H1 (cell line): Measurements from ENCODE around the gene PTBP3. TPM values are rescaled to one million over a fixed set of nuclear protein-coding genes. Genes with fewer than 3 reads are reported as not detected.

ENCODE experiments used
- CTCF ChIA-PET: fragments of 300-600 bp; sonication (Branson Sonifier 250); formaldehyde crosslinking; loops from one replicate; lab custom pipeline; 2021; ENCODE audit not compliant: partially characterized antibody; lab: Charles Lee
- POLR2A ChIA-PET: fragments of 300-600 bp; sonication (Branson Sonifier 250); formaldehyde crosslinking; loops from one replicate; lab custom pipeline; 2021; ENCODE audit warnings: inconsistent platforms; ENCODE audit not compliant: partially characterized antibody; lab: Charles Lee
- DNase-seq, 2 experiments: peaks; one replicate each; pipeline versions ENCODE4 v3.0.0 to v3.0.0-alpha.2; 2010 to 2022; ENCODE audit warnings: low spot score in 2 of 2, low read depth in 1 of 2, mixed read lengths in 1 of 2
- FAIRE-seq: peaks from 2 replicates; lab custom pipeline; 2011; peaks lifted over from hg19 to GRCh38; lab: Jason Lieb, UNC
- H2AFZ ChIP-seq: 2 replicates; pipeline ENCODE4 v1.8.1; 2012; ENCODE audit warnings: low read length, inconsistent platforms
- H2AK5ac ChIP-seq: 2 replicates; pipeline ENCODE4 v1.6.1; 2013; ENCODE audit warnings: low read depth, low read length
- H2BK120ac ChIP-seq: replicated peaks from 2 replicates; pipeline ENCODE3; 2013; ENCODE audit warnings: low read depth, low read length, inconsistent platforms
- H2BK12ac ChIP-seq: 2 replicates; pipeline ENCODE4 v1.6.1; 2013; ENCODE audit warnings: low read depth, low read length
- H2BK15ac ChIP-seq: 2 replicates; pipeline ENCODE4 v1.6.1; 2013; ENCODE audit warnings: low read length
- H2BK20ac ChIP-seq: 2 replicates; pipeline ENCODE4 v1.6.1; 2013; ENCODE audit warnings: low read length
- H2BK5ac ChIP-seq: 2 replicates; pipeline ENCODE4 v1.6.1; 2013; ENCODE audit warnings: low read depth, low read length
- H3K14ac ChIP-seq: 2 replicates; pipeline ENCODE4 v1.6.1; 2013; ENCODE audit warnings: inconsistent platforms; ENCODE audit not compliant: insufficient read length
- H3K18ac ChIP-seq: 2 replicates; pipeline ENCODE4 v1.6.1; 2013; ENCODE audit warnings: low read length; ENCODE audit errors: extremely low read depth
- H3K23ac ChIP-seq: 2 replicates; pipeline ENCODE4 v1.6.1; 2013; ENCODE audit warnings: inconsistent platforms; ENCODE audit not compliant: insufficient read length
- H3K23me2 ChIP-seq: 2 replicates; pipeline ENCODE4 v1.6.1; 2013; ENCODE audit warnings: low read depth, low read length
- H3K27ac ChIP-seq: 2 replicates; pipeline ENCODE4 v1.6.1; 2011; ENCODE audit warnings: low read depth, low read length, inconsistent platforms
- H3K27me3 ChIP-seq, 4 experiments: replicated peaks in 1 of 4; 1 replicate in 1 of 4; 2 replicates in 3 of 4; pipeline versions ENCODE4 v1.6.1 to v1.8.1; 2011 to 2013; ENCODE audit warnings: low read length in 3 of 4, mild to moderate bottlenecking in 3 of 4, inconsistent platforms in 2 of 4, mixed read lengths in 2 of 4, moderate library complexity in 1 of 4; ENCODE audit not compliant: control insufficient read depth in 3 of 4, insufficient read depth in 3 of 4; ENCODE audit errors: extremely low read depth in 1 of 4
- H3K36me3 ChIP-seq, 4 experiments: 2 replicates each; pipeline versions ENCODE4 v1.6.1 to v1.8.1; 2011 to 2013; ENCODE audit warnings: mild to moderate bottlenecking in 4 of 4, low read length in 3 of 4, moderate library complexity in 2 of 4, control low read depth in 1 of 4, inconsistent platforms in 1 of 4; ENCODE audit not compliant: insufficient read depth in 4 of 4, control insufficient read depth in 2 of 4
- H3K4ac ChIP-seq: replicated peaks from 2 replicates; pipeline ENCODE3; 2013; ENCODE audit warnings: low read length, low read depth, mixed read lengths, inconsistent platforms; ENCODE audit not compliant: insufficient read length
- H3K4me1 ChIP-seq, 4 experiments: replicated peaks in 1 of 4; 1 replicate in 1 of 4; 2 replicates in 3 of 4; pipeline versions ENCODE4 v1.6.1 to v1.8.1; 2011 to 2013; ENCODE audit warnings: low read length in 3 of 4, inconsistent platforms in 2 of 4, mixed read lengths in 1 of 4; ENCODE audit not compliant: insufficient read depth in 4 of 4, control insufficient read depth in 3 of 4
- H3K4me2 ChIP-seq, 2 experiments: 2 replicates each; pipeline versions ENCODE4 v1.6.1 to v1.8.1; 2011 to 2013; ENCODE audit warnings: low read depth in 2 of 2, low read length in 2 of 2, control low read depth in 1 of 2, inconsistent platforms in 1 of 2, mild to moderate bottlenecking in 1 of 2; ENCODE audit not compliant: insufficient read depth in 1 of 2
- H3K4me3 ChIP-seq, 4 experiments: fragments of 200-600, 300-600 bp in 1 of 4; sonication (generic), shearing (Covaris generic), sonication (Bioruptor Twin) in 1 of 4; 2 replicates each; pipeline versions ENCODE4 v1.5.1 to v1.8.1; 2011 to 2016; ENCODE audit warnings: low read length in 4 of 4, low read depth in 3 of 4, control low read depth in 2 of 4, inconsistent platforms in 2 of 4, mild to moderate bottlenecking in 2 of 4, mixed read lengths in 1 of 4, moderate library complexity in 1 of 4; ENCODE audit not compliant: insufficient read depth in 2 of 4; ENCODE audit errors: extremely low read depth in 1 of 4
- H3K56ac ChIP-seq: replicated peaks from 2 replicates; pipeline ENCODE3; 2013; ENCODE audit warnings: low read depth, mild to moderate bottlenecking, mixed read lengths, low read length, inconsistent platforms; ENCODE audit not compliant: insufficient read length
- H3K79me1 ChIP-seq: 2 replicates; pipeline ENCODE4 v1.6.1; 2013; ENCODE audit warnings: low read depth, low read length, control low read depth
- H3K79me2 ChIP-seq, 2 experiments: 2 replicates each; pipeline versions ENCODE4 v1.6.1 to v1.8.1; 2012 to 2013; ENCODE audit warnings: low read length in 2 of 2, mild to moderate bottlenecking in 2 of 2, inconsistent platforms in 1 of 2; ENCODE audit not compliant: insufficient read depth in 2 of 2, control insufficient read depth in 1 of 2
- H3K9ac ChIP-seq, 4 experiments: replicated peaks in 1 of 4; 1 replicate in 1 of 4; 2 replicates in 3 of 4; pipeline versions ENCODE4 v1.6.1 to v1.8.1; 2011 to 2013; ENCODE audit warnings: low read depth in 3 of 4, low read length in 3 of 4, control low read depth in 2 of 4, mild to moderate bottlenecking in 2 of 4, moderate library complexity in 2 of 4, inconsistent platforms in 1 of 4; ENCODE audit errors: extremely low read depth in 1 of 4
- H3K9me3 ChIP-seq, 2 experiments: 2 replicates each; pipeline versions ENCODE4 v1.6.1 to v1.8.1; 2012 to 2013; ENCODE audit warnings: mild to moderate bottlenecking in 2 of 2, moderate library complexity in 2 of 2, control low read depth in 1 of 2, inconsistent platforms in 1 of 2, low read depth in 1 of 2, low read length in 1 of 2, mixed read lengths in 1 of 2; ENCODE audit not compliant: insufficient read depth in 2 of 2
- H4K20me1 ChIP-seq, 2 experiments: replicated peaks in 1 of 2; 2 replicates each; pipeline versions ENCODE3 to v1.8.1; 2011 to 2013; ENCODE audit warnings: inconsistent platforms in 2 of 2, low read length in 2 of 2, mild to moderate bottlenecking in 1 of 2; ENCODE audit not compliant: insufficient read depth in 2 of 2, control insufficient read depth in 1 of 2
- H4K5ac ChIP-seq: 2 replicates; pipeline ENCODE4 v1.6.1; 2013; ENCODE audit warnings: low read length, low read depth, mixed read lengths, inconsistent platforms; ENCODE audit not compliant: insufficient read length
- H4K8ac ChIP-seq: 2 replicates; pipeline ENCODE4 v1.8.0; 2013; ENCODE audit warnings: mild to moderate bottlenecking, moderate library complexity, low read length, inconsistent platforms; ENCODE audit not compliant: insufficient read depth; ENCODE audit errors: extremely low read depth
- H4K91ac ChIP-seq: replicated peaks from 2 replicates; pipeline ENCODE3; 2013; ENCODE audit warnings: low read length, mixed read lengths, inconsistent platforms; ENCODE audit not compliant: insufficient read length
- BRCA1 ChIP-seq: IDR thresholded peaks from 2 replicates; pipeline ENCODE4 v1.6.1; 2012; ENCODE audit warnings: low read depth, low read length, improper control_type of control experiment
- CEBPB ChIP-seq: IDR thresholded peaks from 2 replicates; pipeline ENCODE4 v1.6.1; 2012; ENCODE audit warnings: low read depth, low read length
- JUN ChIP-seq: IDR thresholded peaks from 2 replicates; pipeline ENCODE4 v1.6.1; 2011; ENCODE audit warnings: low read depth, mild to moderate bottlenecking, improper control_type of control experiment, low read length
- POLR2A ChIP-seq, 2 experiments: IDR thresholded peaks; 1 replicate in 1 of 2; 2 replicates in 1 of 2; pipeline ENCODE4 v1.6.1; 2011; ENCODE audit warnings: low read depth in 2 of 2, low read length in 2 of 2, mild to moderate bottlenecking in 2 of 2; ENCODE audit errors: control extremely low read depth in 1 of 2
- RBBP5 ChIP-seq: IDR thresholded peaks from 2 replicates; pipeline ENCODE4 v1.7.1; 2012; ENCODE audit warnings: low read depth, mild to moderate bottlenecking, inconsistent platforms, low read length, moderate library complexity, borderline replicate concordance
- RFX5 ChIP-seq: IDR thresholded peaks from 2 replicates; pipeline ENCODE4 v1.6.1; 2011; ENCODE audit warnings: low read depth, low read length, improper control_type of control experiment, borderline replicate concordance
- SIX5 ChIP-seq: IDR thresholded peaks from 2 replicates; pipeline ENCODE4 v1.6.1; 2011; ENCODE audit warnings: mild to moderate bottlenecking, low read depth, low read length
- SP2 ChIP-seq: IDR thresholded peaks from 2 replicates; pipeline ENCODE4 v1.6.1; 2012; ENCODE audit warnings: mild to moderate bottlenecking, low read length, inconsistent platforms
- TAF1 ChIP-seq: IDR thresholded peaks from 2 replicates; pipeline ENCODE4 v1.6.1; 2011; ENCODE audit warnings: mild to moderate bottlenecking, low read depth, low read length
- TCF12 ChIP-seq: IDR thresholded peaks from 2 replicates; pipeline ENCODE4 v1.6.1; 2011; ENCODE audit warnings: low read depth, mild to moderate bottlenecking, low read length
- ZNF274 ChIP-seq: IDR thresholded peaks from 2 replicates; pipeline ENCODE4 v1.7.0; 2012; ENCODE audit warnings: low read length, borderline replicate concordance; ENCODE audit errors: extremely low read depth
- WGBS, 2 experiments: shearing (Covaris generic) in 1 of 2; methylation state at CpG; one replicate each; pipeline versions ENCODE4 v1.1.6 to v1.1.7; 2013 to 2015; ENCODE audit warnings: low lambda C conversion rate in 2 of 2, mixed read lengths in 2 of 2, inconsistent platforms in 1 of 2, low coverage in 1 of 2, missing lambda C conversion rate in 1 of 2; ENCODE audit not compliant: insufficient replicate concordance in 2 of 2, insufficient coverage in 1 of 2, insufficient read length in 1 of 2; ENCODE audit errors: extremely low coverage in 1 of 2, missing lambda C conversion rate in 1 of 2; 5-methylcytosine and 5-hydroxymethylcytosine counted together
- polyA plus RNA-seq, 7 experiments: library from polyadenylated mRNA; depleted of rRNA in 3 of 7; stranded (reverse) in 5 of 7; unstranded in 2 of 7; fragments of >200 nt in 5 of 7; fragments of 200-250 nt in 2 of 7; gene quantifications; 1 replicate in 5 of 7; 2 replicates in 1 of 7; 4 replicates in 1 of 7; pipeline versions ENCODE4 v1.2.1 to v1.2.3, GENCODE V29; 2011 to 2013; ENCODE audit warnings: missing spikeins in 2 of 7, mixed read lengths in 2 of 7
- total RNA-seq: library from RNA; stranded (reverse); fragmentation: NEBNext Ultra II Directional; extraction: Animal tissue kit (Norgen Biotek cat#: 25700); gene quantifications from 2 replicates; pipeline ENCODE4 v1.2.1, GENCODE V29; 2021
- TF ChIP-seq, protein P1 (sequence below): IDR thresholded peaks from 2 replicates; pipeline ENCODE4 v1.6.1; 2011; ENCODE audit warnings: low read length, improper control_type of control experiment

The PTBP3 gene
- total and polyA plus RNA-seq, 2 of the 8 experiments (the other 6 are each of a cell fraction or from before 2014, with no cell fraction given) = 51.0 to 124 TPM

DNA sequence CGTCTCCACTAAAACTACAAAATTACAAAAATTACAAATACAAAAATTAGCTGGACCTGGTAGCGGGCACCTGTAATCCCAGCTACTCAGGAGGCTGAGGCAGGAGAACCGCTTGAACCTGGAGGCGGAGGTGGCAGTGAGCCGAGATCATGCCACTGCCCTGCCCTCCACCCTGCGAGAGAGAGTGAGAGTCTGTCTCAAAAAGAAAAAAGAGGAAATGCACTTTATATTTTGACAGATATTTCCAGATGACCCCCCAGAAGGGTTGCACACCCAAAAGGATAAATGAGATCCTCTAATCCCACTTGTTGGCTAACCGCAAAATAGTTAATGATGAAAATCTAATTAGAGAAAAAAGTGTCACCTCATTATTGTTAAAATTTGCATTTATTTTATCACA lies 48.6 kb upstream of the PTBP3 start:
- Histone ChIP-seq H2BK12ac (no peak overlapping the region), H3K9me3 (no peaks in the 10 kb centered on the region), H2BK20ac (no peak overlapping the region), H4K20me1 (no peaks in the 10 kb centered on the region), H4K5ac (no peak overlapping the region), H3K4me3 (no peak overlapping the region), H4K91ac (no peak overlapping the region), H3K4me1 (no peaks in the 10 kb centered on the region; a peak in 3 of 7 replicates), H3K27ac (no peak overlapping the region), H3K79me1 (no peaks in the 10 kb centered on the region; the same call in 1 of the 2 replicates), H3K23me2 (peaks cover 5% of the 10 kb centered on the region), H3K79me2 (peaks cover 0 to 13% of the 10 kb centered on the region in 2 experiments; a peak in 2 of 4 replicates), H2AK5ac (no peak overlapping the region), H3K27me3 (no peaks in the 10 kb centered on the region), H3K9ac (no peak overlapping the region), H3K36me3 (no peaks in the 10 kb centered on the region), H3K23ac (no peak overlapping the region), H2BK120ac (no peak overlapping the region), H2AFZ (no peak overlapping the region), H3K4me2 (no peak overlapping the region), H3K4ac (no peak overlapping the region), H2BK5ac (no peak overlapping the region), H3K56ac (no peak overlapping the region), H4K8ac (no peak overlapping the region), H3K14ac (no peak overlapping the region), H3K18ac (no peak overlapping the region), H2BK15ac (no peak overlapping the region)
- WGBS, 2 experiments = 94% methylated on average over 7 of the region's 7 CpGs; no CpG with 5 or more reads in 1 of the 2 experiments
- ChIA-PET POLR2A (no interaction called here), CTCF (no interaction called here)
- TF ChIP-seq RFX5 (no peak), TAF1 (no peak), SP2 (no peak), POLR2A (IDR thresholded peaks at IDR 0.05; ENCODE audit: control extremely low read depth in 1 of 2, low read depth in 2 of 2, low read length in 2 of 2) (no peak), JUN (no peak), RBBP5 (no peak), SIX5 (no peak), BRCA1 (no peak), TCF12 (no peak), CEBPB (no peak), ZNF274 (no peak)
- TF ChIP-seq, protein P1, sequence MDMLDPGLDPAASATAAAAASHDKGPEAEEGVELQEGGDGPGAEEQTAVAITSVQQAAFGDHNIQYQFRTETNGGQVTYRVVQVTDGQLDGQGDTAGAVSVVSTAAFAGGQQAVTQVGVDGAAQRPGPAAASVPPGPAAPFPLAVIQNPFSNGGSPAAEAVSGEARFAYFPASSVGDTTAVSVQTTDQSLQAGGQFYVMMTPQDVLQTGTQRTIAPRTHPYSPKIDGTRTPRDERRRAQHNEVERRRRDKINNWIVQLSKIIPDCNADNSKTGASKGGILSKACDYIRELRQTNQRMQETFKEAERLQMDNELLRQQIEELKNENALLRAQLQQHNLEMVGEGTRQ = no peak
- DNase-seq (no peak), FAIRE-seq (no peak)
